Right renal pelvis (tissue), 4 donors: Measurements from ENCODE around the gene OVOL3. TPM values are rescaled to one million over a fixed set of nuclear protein-coding genes. Genes with fewer than 3 reads are reported as not detected.
"Not testable (repeated sequence)": the region's sequence is repeated elsewhere in the genome, so short reads cannot be mapped to it uniquely, and the experiment has no call there.

Experiments
- DNase-seq, 4 donors: peaks; one replicate each; pipeline ENCODE4 v3.0.0-alpha.2; 2013; ENCODE audit warnings: low read depth in 4 of 4, low spot score in 3 of 4, missing footprints in 1 of 4
- polyA plus RNA-seq, 4 donors: library from polyadenylated mRNA; unstranded; fragments of 120-200 nt; gene quantifications; one replicate each; pipeline ENCODE4 v1.2.1, GENCODE V29; 2013; ENCODE audit not compliant: insufficient read length in 4 of 4

Gene OVOL3
- polyA plus RNA-seq, result under 1 TPM in 1 of 4 donors, not detected in 3; 0.16 TPM

DNA sequence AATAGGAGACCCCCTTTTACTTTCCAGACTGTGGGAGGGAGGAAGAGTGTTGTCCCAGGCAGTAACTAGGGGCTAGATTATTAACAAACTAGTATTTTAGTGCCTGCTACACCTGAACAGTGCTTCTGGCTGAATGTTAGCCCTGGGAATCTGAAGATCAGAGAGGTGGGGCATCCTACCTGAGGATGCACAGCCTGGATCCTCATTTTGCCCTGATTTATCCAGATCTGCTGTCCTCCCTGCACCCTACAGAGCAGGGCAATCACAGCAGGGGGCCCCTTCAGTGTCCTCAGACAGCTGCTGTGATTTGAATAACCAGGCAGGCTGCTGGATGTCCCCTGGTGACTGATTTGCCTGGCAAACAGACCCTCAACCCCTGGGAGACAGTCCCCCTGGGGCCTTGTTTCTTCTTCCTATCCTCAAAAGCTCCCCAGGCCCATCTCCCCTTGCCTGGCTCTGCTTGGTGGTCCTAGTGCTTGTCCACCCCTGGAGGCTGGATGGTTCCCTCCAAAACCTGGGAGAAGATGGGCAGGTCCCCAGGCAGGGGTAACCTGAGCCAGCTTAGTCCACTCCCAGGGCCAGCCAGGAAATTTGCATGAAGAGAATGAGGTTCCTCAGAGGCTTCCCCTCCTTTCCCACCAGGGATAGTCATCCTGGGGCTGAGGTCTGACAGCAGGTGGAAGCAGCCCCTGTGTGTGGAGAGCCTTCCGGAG lies at the start of gene OVOL3:
OVOL3 (plus strand) TSS at position 657 of the 713 bp plus-strand sequence. CDS start 60 bp downstream, outside the sequence.
- no peak for DNase-seq

DNA sequence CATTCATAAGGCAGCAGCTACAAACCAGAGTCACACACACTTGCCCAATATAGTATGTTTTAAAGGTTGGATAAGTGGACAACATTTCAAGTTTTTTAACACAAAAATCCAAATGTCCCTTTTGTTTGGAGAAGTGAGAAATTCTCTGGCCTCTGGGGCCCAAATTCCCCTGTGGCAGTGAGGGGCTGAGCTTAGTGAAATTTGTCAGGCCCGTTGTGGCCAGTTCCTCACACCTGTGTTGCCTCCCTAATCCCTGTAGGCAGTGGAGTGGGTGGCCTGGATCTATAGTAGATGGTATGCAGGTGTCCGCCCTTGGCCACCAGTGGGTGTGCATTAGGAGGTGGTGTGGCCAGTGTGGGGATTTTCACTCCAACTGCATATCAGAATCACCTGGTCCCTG lies 49.6 kb upstream of the OVOL3 start:
- DNase-seq, result no peak

DNA sequence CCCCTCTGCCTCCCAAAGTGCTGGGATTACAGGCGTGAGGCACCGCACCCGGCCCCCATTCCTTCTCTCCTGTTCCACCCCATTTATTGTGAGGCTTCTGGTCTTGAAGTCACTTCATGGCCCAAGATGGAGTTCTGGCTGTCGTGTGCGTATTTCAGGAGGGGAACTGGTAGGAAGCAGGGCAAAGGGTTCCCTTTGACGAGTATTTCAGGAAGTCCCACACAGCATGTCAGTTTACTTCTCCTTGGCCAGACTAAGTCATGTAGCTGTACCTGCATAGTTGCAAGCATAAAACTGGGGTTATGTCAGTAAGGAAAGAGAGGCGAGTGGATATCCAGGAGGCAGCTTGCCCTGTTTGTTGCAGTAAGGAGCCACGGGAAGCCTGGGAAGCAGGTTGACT lies 46.1 kb upstream of the OVOL3 start:
- no peak for DNase-seq

DNA sequence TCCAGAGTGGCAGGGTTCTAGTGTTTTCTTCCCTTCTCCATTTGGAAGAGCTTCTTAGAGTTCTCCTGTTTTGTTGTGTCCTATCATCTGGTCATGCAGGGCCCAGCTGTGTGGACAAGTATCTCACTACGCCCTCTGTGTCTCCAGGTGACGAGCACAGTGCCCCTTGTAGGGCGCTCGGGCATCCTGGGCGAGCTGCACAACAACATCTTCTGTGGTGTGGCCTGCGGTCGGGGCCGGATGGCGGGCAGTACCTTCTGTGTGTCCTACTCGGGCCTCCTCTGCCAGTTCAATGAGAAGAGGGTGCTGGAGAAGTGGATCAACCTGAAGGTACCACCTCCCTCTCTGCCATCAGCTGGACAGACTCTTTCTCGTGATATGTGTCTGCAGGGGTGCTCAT lies 43.3 kb upstream of the OVOL3 start:
- DNase-seq, result no peak

DNA sequence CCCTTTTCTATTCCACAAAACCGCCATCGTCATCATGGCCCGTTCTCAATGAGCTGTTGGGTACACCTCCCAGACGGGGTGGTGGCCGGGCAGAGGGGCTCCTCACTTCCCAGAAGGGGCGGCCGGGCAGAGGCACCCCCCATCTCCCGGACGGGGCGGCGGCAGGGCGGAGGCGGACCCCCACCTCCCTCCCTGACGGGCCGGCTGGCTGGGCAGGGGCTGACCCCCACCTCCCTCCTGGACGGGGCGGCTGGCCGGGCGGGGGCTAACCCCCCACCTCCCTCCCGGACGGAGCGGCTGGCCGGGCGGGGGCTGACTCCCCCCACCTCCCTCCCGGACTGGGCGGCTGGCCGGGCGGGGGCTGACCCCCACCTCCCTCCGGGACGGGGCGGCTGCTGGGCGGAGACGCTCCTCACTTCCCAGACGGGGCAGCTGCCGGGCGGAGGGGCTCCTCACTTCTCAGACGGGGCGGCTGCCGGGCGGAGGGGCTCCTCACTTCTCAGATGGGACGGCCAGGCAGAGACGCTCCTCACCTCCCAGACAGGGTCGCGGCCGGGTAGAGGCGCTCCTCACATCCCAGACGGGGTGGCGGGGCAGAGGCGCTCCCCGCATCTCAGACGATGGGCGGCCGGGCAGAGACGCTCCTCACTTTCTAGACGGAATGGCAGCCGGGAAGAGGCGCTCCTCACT lies 42.0 kb upstream of the OVOL3 start:
- not testable (repeated sequence) for DNase-seq

DNA sequence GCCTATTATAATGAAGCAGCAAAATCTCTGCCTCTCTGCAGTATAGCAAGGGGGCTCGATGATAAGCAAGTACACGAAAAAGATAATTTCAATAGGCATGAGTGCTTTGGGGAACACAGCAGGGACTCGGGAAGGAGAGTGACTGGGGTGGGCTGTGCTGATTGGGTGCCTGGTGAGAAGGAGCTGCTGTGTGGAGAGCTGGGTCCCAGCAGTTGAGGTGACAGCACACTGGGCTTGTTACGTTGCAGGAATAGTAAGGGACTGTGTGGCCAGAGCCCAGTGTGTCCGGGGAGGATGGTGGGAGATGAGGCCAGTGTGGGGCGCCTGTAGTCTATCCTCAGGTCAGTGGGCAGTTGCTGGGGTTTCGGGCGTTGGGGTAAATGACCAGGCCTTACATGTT lies 38.9 kb upstream of the OVOL3 start:
- no peak for DNase-seq

DNA sequence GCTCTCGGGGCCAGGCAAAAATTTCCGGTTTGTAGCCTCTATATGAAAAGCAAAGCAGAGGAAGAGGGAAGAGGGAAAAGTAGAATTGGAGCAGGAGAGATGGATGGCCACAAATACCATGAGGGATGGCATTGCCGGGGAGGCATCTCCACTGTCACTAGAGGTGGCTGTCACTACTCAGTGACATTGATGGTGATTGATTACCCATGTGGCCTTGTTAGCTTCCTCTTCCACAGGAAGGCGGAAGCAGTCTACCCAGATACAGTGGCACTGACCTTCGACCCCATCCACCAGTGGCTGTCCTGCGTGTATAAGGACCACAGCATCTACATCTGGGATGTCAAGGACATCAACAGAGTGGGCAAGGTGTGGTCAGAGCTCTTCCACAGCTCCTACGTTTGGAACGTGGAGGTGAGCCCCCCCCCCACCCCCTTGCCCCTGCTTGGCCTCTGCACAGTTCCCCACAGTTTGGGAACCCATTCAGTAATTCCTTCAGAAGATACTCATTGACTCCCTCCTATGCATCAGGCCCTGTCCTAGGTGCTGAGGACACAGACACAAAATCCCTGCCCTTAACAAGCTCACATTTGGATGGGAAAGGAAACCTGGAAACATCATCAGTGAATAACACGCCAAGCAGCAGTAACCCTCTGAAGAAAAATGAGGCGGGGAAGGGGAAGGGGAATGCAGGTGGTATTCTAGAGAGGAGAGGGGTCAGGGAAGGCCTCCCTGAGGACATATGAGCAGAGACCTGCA lies 37.6 kb upstream of the OVOL3 start:
- no peak for DNase-seq

DNA sequence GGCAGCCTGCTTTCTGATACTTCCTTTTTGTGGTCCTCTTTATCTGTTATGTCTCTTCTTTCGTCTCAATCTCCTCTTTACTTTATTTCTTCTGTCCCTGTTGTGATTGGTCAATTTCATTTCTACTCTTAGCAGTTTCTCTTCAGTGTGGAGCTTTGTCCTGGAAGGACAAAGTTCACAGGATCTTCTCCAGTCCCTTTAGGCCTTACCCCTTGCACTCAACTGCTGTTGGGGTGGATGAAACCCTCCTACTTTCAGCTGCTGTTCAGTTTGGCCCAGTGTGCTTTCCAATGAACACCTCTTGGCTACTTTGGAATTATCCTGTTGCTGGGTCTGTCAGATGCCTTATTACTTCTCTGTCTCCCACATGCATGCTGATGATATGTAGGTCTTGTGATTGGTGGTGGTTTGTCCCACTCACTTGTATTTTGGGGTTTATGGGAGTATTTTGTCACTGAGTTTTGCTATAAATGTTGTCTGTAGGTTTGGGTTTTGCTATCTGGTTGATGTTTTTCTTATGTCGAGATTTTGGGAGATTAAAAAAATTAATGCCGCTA lies 31.5 kb upstream of the OVOL3 start:
- no peak for DNase-seq

DNA sequence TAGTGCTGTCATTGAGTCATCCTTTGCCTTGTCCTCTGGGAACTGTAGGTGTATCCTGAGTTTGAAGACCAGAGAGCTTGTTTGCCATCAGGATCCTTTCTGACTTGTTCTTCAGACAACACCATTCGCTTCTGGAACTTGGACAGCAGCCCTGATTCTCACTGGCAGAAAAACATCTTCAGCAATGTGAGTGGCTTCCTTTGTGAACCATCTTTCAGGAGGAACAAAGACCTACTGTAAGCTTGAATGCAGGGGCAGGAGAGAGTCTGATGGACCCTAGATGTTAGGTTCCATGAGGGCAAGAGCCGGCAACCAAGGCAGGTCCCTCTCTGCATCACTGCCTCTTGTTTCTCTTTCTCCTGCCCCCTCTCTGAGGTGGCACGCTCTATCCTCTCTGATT lies 29.6 kb upstream of the OVOL3 start:
- no peak for DNase-seq

DNA sequence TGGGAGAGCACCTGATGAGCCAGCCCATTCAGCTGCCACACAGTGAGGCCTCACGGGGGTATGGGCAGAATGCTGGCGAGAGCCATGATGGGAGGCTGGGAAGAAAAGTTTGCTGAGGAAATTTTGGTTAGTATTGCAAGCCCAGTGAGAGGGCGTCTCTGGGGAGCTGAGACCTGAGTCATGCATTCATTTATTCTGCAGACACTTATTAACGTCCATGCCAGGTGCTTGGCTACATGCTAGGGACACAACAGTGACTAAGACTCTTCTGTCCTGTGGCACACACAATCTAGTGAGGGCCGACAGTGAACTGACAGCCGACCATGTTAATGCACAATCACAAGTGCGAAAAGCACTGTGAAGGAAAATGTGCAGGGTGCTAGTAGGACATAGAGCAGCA lies 29.0 kb upstream of the OVOL3 start:
- DNase-seq, result no peak

DNA sequence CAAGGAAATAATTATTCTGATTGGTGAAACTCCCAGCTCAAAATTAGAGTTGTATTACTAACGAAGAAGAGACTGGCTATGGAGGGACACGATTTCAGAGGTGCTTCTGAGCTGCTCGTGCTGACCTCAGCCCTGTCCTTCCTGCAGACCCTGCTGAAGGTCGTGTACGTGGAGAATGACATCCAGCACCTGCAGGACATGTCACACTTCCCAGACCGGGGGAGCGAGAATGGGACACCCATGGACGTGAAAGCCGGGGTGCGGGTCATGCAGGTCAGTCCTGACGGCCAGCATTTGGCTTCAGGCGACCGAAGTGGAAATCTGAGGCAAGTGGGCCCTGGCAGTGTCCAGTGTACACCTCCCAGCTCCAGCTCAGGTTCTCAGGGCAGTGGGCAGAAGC lies 28.0 kb upstream of the OVOL3 start:
- DNase-seq, result no peak

DNA sequence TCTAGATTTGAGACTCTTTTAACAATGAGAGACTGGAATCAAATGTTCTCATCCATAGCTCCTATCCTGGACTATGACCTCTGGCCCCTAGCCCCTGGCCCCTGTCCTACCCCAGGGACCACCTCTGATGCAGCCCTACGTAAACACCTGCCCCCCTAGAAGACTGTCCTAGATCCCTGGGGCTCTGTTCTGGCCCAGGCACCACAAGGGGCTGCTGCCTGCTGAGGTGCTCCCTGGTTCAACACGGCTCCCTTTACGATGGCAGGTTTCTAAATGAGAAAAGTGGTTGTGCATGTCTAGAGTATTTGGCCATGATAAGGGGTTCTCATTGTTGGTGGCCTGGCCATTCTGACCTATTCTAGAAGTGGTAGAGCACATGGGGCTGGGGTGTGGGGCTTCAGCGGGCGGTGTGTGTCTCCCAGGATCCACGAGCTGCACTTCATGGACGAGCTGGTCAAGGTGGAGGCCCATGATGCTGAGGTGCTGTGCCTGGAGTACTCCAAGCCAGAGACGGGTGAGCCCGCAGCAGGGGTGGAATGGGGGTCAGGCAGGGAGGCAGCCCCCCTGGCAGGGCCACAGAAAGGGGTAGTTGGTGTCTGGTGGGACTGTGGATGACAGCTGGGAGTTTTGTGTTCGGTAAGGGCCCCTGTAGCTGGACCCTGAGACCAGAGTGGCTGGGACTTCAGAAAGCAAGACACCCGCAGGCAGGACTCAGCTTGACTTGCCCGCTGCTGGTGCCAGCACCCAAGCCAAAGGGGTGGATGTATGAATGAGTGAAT lies 26.5 kb upstream of the OVOL3 start:
- DNase-seq, result no peak

DNA sequence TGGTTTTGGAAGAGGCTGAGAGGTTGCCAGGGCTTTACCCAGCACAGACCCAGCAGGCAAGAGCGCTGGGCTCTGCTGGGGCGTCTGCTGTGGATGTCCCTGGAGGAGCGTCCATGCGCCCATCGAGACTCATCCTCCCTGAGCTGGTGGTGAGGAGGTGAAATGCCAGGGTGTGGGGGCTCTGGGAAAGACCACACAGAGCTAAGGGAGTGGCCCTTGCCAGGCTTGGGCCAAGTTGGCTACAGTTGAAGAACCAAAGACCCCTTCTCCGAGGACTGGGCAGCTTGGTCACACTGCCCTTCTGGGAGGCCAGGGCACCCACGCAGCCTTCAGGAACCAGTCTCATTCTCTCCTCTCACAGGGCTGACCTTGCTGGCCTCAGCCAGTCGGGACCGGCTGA lies 24.6 kb upstream of the OVOL3 start:
- no peak for DNase-seq

DNA sequence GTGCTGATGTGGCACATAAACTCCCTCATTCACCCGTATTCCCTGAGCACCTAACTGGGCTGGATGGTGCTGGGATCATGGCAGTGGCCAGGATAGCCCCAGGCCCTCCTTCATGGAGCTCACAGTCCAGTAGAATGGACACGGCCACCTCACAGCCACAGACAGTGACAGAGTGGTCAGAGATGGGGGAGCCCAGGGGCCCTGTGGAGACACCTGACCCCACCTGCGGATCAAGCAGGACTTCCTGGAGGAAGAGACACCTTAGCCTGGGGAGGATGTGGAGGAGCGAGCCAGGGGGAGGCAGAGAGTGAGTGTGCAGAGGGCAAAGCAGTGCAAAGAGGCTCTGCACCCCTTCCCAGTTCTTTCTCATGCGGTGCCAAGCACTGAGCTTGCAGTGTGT lies 21.1 kb upstream of the OVOL3 start:
- DNase-seq, result no peak

DNA sequence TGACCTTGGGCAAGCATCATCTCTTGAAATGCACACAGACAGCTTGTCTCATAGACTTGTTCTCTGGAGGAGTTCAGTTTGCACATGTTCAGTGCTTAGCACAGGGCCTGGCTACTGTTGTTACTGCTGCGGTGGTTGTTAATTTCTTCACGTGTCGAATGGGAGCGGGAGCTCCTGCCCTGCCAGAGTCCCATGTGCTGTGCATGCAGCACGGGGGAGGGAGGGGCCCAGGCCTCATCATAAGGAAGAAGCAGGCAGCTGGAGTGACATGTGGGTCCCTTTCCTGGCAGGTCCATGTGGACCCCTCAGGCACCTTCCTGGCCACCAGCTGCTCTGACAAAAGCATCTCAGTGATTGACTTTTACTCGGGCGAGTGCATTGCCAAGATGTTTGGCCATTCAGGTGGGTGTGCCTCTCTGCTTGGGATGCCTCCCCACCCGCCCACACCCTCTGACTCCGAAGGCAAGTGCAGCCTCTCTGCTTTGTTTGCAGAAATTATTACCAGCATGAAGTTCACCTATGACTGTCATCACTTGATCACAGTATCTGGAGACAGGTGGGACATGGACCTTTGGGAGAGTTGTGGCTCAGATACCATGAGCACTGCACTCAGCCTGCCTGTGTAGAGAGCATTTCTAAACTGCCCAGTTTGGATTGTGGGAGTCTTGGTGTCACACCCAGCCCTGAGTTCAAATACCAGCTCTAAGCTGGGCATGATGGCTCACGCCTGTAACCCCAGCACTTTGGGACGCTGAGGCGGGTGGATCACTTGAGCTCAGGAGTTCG lies 19.8 kb upstream of the OVOL3 start:
- no peak for DNase-seq

DNA sequence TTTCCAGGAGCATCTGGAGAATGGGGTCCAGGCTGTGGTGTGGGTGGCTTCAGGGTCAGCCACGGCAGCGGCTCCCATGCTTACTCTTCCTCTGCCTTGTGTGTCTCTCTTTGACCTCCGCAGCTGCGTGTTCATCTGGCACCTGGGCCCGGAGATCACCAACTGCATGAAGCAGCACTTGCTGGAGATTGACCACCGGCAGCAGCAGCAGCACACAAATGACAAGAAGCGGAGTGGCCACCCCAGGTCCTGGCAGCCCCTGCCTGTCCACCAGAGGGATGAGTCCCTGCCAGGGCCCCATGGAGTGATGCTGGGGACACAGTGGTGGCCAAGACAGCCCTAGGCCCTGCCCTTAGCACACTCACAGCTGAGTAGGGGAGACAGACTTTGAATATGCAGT lies 18.4 kb upstream of the OVOL3 start:
- no peak for DNase-seq

DNA sequence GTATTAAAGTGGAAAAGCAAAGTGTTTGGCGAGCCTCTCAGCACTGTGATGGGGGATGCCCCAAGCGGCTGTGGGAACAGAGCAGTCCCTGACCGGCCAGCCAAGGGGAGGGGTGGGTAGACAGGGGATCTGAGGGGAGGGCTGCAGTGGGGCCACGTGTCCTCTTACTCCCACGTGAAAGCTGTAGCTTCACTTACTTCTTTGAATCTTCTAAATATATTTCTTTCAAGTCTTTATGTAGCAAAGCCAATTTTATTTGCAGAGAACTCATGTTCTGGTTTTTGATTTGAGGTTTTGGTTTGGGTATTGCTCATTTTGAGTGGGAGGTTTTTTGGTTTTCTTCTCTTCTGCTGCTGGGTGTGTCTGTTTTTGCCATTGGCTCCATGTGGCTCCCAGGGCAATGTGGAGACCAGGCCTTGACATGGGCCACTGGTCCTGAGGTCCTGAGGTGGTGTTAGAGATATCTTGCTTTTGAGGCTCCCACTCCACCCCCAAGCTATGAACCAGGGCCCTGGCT lies 17.7 kb upstream of the OVOL3 start:
- DNase-seq, result no peak

DNA sequence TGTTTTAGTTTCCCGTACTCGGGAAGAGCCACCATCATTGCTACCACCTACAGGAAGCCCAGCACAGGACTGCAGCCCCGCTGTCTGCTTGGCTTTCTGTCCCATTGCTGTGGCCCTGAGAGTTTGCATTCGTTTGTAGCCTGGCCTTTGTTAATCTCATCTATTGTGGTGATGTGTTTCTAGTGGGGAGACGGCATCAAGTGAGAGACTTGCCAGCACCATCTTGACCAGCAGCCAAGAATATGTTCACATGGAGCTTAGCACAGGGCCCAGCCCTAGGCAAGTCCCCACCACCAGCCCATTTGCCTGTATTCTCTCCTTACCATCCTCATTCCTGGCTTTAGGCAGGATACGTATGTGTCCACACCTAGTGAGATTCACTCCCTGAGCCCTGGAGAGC lies 17.3 kb upstream of the OVOL3 start:
- no peak for DNase-seq

DNA sequence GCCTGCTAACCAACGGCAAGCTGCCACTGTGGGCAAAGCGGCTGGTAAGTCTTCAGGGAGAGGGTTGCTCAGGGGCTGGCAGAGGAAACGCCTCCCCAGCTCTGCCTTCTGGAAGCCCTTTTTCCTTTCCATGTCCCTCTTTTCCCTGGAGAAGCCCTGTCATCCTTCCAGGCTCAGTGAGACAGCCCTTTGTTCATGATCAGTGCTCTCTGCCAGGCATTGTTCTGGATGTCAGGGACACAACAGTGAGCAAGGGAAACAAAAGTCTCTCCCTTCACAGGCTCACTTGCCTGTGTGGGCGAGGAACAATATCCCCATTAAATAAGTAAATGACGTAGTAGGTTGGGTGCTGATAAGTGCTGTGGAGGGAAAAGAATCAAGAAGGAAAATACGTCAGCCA lies 13.9 kb upstream of the OVOL3 start:
- DNase-seq, result no peak
